GM21825 (cell line): ENCODE data around the gene PPHLN1.

Experiments used
- ATAC-seq: cut with Tn5 transposase; IDR thresholded peaks from one replicate; pipeline ENCODE4 v1.9.1; 2021; ENCODE audit warnings: mild to moderate bottlenecking, moderate library complexity; ENCODE audit not compliant: unreplicated experiment

The PPHLN1 gene

GRCh38 chr12:42475106-42475505, 149.1 kb downstream of the PPHLN1 start:
- no peak for ATAC-seq

- ATAC-seq: no peak
Observed at GRCh38 chr12:42477941-42478340, 152.0 kb downstream of the PPHLN1 start.

DNA sequence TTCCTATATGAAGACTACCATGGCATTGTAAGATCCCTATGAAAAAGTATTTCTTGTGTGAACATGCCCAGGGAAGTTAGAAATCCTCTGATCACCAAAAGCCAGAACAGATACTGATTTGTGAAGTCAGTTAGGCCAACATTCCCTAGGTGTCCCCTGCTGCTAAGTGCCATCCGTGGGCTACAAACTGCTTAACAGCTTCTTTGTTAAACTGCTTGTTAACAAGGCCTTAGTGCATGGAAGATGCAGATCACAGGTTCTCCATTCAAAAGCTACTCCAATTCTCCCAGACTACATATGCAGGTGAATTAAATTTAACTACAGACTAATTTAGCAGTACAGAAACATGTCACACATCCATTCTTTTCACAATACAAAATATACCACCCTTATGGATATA, 155.4 kb downstream of the PPHLN1 start:
- no peak for ATAC-seq

DNA sequence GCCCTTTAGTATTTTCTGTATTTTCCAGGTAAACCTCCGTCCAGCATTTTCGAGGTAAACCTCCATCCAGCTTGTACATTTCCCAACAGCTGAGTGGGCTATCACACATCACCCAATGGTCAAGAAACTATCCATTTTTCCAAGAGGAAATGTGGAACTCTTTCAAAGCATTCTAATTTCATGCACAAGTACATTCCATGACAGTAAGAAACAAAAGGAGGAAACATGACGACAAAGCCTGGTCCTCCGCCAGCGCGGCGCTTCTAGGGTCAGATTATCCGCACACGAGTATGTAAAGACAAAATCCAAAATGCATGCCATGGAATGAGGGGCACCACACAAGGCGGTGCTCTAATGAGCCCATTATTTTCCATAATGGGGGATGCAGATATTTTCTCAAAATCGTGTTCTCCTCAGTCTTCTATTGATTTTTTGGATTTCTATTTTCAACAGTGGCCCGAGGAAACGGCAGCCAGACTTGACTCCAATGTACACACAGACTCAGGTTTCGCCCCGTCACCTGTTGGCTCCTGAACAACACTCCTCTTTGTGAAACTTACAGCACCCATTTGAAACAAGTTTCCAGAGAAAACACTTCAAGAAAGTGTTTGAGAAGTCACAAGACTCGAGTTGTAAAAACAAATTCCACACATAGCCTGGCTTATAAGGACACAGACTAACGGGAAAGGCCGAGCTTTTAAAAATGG, 156.2 kb downstream of the PPHLN1 start:
- no peak for ATAC-seq

GRCh38 chr12:42482748-42483520, 157.0 kb downstream of the PPHLN1 start:
- peak; percentile 78 for ATAC-seq

DNA sequence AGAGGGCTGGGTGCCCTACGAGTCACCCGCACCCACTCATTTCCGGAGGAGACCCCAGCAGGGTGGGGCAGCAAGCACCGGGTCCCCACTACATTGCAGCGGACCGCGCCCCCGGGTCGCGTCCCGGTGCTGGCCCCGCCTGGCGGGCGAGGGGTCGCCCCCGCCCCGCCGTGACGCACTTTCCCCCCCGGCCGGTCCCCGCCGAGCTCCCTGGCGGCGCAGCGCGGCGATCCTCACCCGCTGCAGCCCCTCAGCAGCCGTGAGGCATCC, 157.5 kb downstream of the PPHLN1 start:
- peak; percentile 22 for ATAC-seq

DNA sequence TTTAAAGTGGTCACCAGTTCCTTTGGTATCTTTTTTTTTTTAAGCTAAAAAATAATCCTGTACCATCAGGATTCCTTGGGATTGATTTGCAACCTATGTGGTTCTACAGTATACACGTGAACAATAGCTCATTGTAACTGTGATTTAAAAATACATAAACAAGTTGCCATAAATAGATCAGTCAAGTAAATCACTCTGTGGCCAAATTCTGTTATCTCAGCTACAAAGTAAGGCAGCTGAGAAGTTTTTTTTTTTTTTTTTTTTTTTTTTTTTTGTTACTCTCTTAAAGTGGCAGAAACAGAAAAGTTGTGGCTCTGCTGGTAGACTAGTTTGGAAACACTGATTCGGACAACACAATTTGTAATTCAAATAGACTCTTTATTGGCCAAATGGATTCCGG, 159.0 kb downstream of the PPHLN1 start:
- no peak for ATAC-seq

GRCh38 chr12:42485823-42486222, 159.9 kb downstream of the PPHLN1 start:
- ATAC-seq: no peak

- ATAC-seq: no peak
Observed at GRCh38 chr12:42486407-42486806, 160.4 kb downstream of the PPHLN1 start.

DNA sequence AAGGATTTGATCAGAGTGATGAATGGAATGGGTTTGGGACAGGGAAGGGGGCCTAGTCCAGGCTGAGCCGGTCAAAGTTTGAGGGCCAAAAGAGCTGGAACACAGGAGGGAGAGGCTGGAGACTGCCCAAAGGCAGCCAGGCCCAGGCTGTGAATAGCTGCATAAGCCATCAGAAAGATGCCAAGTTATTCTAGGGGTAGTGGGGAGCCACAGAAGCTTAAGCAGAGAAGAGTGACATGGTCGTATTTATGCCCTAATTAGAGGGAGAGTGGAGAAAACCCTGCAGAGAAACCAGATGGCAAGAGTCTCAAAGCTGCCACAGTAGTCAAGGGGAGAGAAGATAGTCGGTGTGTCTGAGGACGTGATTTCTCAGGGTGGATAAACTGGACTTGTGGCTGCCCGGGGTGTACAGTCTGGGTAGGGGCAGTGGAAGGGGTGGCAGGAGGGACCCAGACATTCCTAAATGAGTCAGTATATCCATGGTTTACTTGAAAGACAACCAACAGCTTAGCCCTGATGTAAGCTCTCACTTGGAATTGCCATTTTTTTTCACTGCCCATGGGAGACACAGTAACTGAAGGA, 164.4 kb downstream of the PPHLN1 start:
- no peak for ATAC-seq
